ENCODE data around the gene STPG2. TPM values are rescaled to one million over a fixed set of nuclear protein-coding genes. Genes with fewer than 3 reads are reported as not detected.

STPG2 gene
- total and polyA plus RNA-seq, 4 donors: 0.10 to 0.65 (median 0.33) TPM; not detected in 1

GRCh38 chr4:97525236-97525635, 618.0 kb downstream of the STPG2 start:
- 62 to 67% methylated on average over 3 of the region's 3 CpGs for WGBS, 2 donors
- no peaks in the 10 kb centered on the region for H3K9me3 ChIP-seq (ENCODE audit: control insufficient read depth, low read length)
- no peaks in the 10 kb centered on the region for H3K27me3 ChIP-seq (ENCODE audit: control insufficient read depth in 1 of 2, insufficient read depth in 2 of 2, low read length in 1 of 2)
- intact Hi-C loops (cut with DNase I): no loop called here
- H3K4me1 ChIP-seq (ENCODE audit: control insufficient read depth in 1 of 2, insufficient read depth in 2 of 2, low read length in 2 of 2): no peaks in the 10 kb centered on the region
- no peaks in the 10 kb centered on the region for H3K36me3 ChIP-seq (ENCODE audit: control insufficient read depth in 1 of 2, insufficient read depth in 2 of 2, low read length in 1 of 2)
- H3K4me3 ChIP-seq (ENCODE audit: low read length in 2 of 2): no peak overlapping the region
- DNase-seq (no peak), ATAC-seq (ENCODE audit: low FRiP score) (no peak)
- H3K27ac ChIP-seq (ENCODE audit: low read depth in 1 of 2, low read length in 2 of 2): no peak overlapping the region

GRCh38 chr4:97517939-97518338, 625.3 kb downstream of the STPG2 start:
- intact Hi-C loops (cut with DNase I): no loop called here
- ATAC-seq (ENCODE audit: low FRiP score) (no peak), DNase-seq (no peak)
- Histone ChIP-seq H3K9me3 (ENCODE audit: control insufficient read depth, low read length) (no peaks in the 10 kb centered on the region), H3K4me1 (ENCODE audit: control insufficient read depth in 1 of 2, insufficient read depth in 2 of 2, low read length in 2 of 2) (no peaks in the 10 kb centered on the region), H3K4me3 (ENCODE audit: low read length in 2 of 2) (no peak overlapping the region), H3K27me3 (ENCODE audit: control insufficient read depth in 1 of 2, insufficient read depth in 2 of 2, low read length in 1 of 2) (no peaks in the 10 kb centered on the region), H3K27ac (ENCODE audit: low read depth in 1 of 2, low read length in 2 of 2) (no peak overlapping the region), H3K36me3 (ENCODE audit: control insufficient read depth in 1 of 2, insufficient read depth in 2 of 2, low read length in 1 of 2) (no peaks in the 10 kb centered on the region)
- 76 to 83% methylated on average over 1 of the region's 1 CpG for WGBS, 2 donors

- ATAC-seq (ENCODE audit: low FRiP score) (no peak), DNase-seq (no peak)
- whole genome bisulfite sequencing, 2 donors: 23 to 26% methylated on average over 3 of the region's 3 CpGs
- Histone ChIP-seq H3K4me1 (ENCODE audit: control insufficient read depth in 1 of 2, insufficient read depth in 2 of 2, low read length in 2 of 2) (no peaks in the 10 kb centered on the region), H3K36me3 (ENCODE audit: control insufficient read depth in 1 of 2, insufficient read depth in 2 of 2, low read length in 1 of 2) (no peaks in the 10 kb centered on the region), H3K4me3 (ENCODE audit: low read length in 2 of 2) (no peak overlapping the region), H3K27ac (ENCODE audit: low read depth in 1 of 2, low read length in 2 of 2) (no peak overlapping the region), H3K9me3 (ENCODE audit: control insufficient read depth, low read length) (no peaks in the 10 kb centered on the region), H3K27me3 (ENCODE audit: control insufficient read depth in 1 of 2, insufficient read depth in 2 of 2, low read length in 1 of 2) (no peaks in the 10 kb centered on the region)
- intact Hi-C loops (cut with DNase I): no loop called here
Measured at GRCh38 chr4:97513917-97514316, 629.4 kb downstream of the STPG2 start.

Other genes with a start within 250 kb of the STPG2 start
- gene RAP1GDS1, start 117.9 kb upstream of the STPG2 start, total RNA-seq: 10 to 100 TPM; 34.9 to 35.3 TPM
- gene RAP1GDS1, start 117.9 kb upstream of the STPG2 start, polyA plus RNA-seq: 10 to 100 TPM; 13.7 to 17.8 TPM